Measurements from ENCODE around the gene KPTN. TPM values are rescaled to one million over a fixed set of nuclear protein-coding genes. Genes with fewer than 3 reads are reported as not detected.

KPTN gene
- total and polyA plus RNA-seq, 2 donors (not counting 1 experiment from before 2014, with no cell fraction given) = 8.1 to 11.4 TPM

DNA sequence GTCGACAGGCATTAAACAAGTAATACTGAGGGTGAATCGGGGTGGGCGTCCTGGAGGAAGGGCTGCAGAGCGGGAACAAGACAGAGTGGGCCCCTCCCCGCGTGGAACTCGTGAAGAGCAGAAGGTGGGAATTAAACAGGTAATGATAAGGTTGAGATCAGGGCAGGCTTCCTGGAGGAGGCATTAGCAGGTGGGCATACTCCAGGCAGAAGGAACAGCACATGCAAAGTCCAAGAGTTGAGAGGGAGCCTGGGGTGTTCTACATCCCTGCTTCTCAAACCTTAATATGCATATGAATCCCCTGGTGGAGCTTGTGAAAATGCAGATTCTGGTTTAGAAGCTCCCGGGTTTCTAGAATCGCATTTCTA lies 35.7 kb downstream of the KPTN start:
- Histone ChIP-seq H3K4me2 (replicated peaks; ENCODE audit: low read depth, low read length, poor library complexity, severe bottlenecking) (no peak overlapping the region), H4K20me1 (ENCODE audit: control insufficient read depth, insufficient read depth, low read length, poor library complexity, severe bottlenecking) (no peaks in the 10 kb centered on the region), H3K9ac (ENCODE audit: low read length) (no peak overlapping the region), H3K4me1 (ENCODE audit: control insufficient read depth in 2 of 2, insufficient read depth in 2 of 2, low read length in 2 of 2) (peaks cover 32 to 40% of the 10 kb centered on the region in 2 donors), H3K27me3 (replicated peaks in 1 of 4; ENCODE audit: control extremely low read depth in 1 of 4, control insufficient read depth in 3 of 4, insufficient read depth in 4 of 4, low read length in 3 of 4) (peaks cover 0 to 67% (median 38%) of the 10 kb centered on the region in 4 experiments), H2AFZ (ENCODE audit: insufficient read depth, low read depth, low read length, poor library complexity, severe bottlenecking) (no peak overlapping the region), H3K9me3 (ENCODE audit: control extremely low read depth in 1 of 3, control insufficient read depth in 2 of 3, insufficient read depth in 1 of 3, low read length in 2 of 3) (peaks cover 0 to 42% (median 6%) of the 10 kb centered on the region in 3 donors), H3K27ac (ENCODE audit: low read length in 2 of 2) (no peak overlapping the region), H3K4me3 (ENCODE audit: control extremely low read depth in 1 of 5, extremely low read depth in 1 of 5, insufficient read depth in 1 of 5, low read depth in 2 of 5, low read length in 4 of 5) (no peak overlapping the region), H3K79me2 (ENCODE audit: control insufficient read depth, insufficient read depth, low read length) (no peaks in the 10 kb centered on the region), H3K36me3 (replicated peaks in 1 of 2; ENCODE audit: control extremely low read depth in 1 of 2, control insufficient read depth in 1 of 2, extremely low read depth in 1 of 2, insufficient read depth in 2 of 2, low read length in 1 of 2) (no peaks in the 10 kb centered on the region)
- H3K27me3 Mint-ChIP-seq = peaks cover 70% of the 10 kb centered on the region
- intact Hi-C loops (cut with micrococcal nuclease) = no loop called here
- H3K4me1 Mint-ChIP-seq = peaks cover 28% of the 10 kb centered on the region
- ChIA-PET POLR2A (no interaction called here), CTCF (interaction anchor here (2.2 kb wide), 1 partner anchor 11 kb away, joined by 9 read pairs; no protein-coding TSS in a partner anchor)
- no peak for DNase-seq
- H3K9me3 Mint-ChIP-seq (ENCODE audit: insufficient read depth) = no peaks in the 10 kb centered on the region
- peak overlapping the region; percentile 8 for H3K27ac Mint-ChIP-seq
- H3K4me3 Mint-ChIP-seq = no peak overlapping the region
- ATAC-seq (ENCODE audit: low read depth) = no peak
- WGBS (ENCODE audit: insufficient coverage) = 36% methylated on average over 7 of the region's 9 CpGs
- TF ChIP-seq EZH2 (IDR thresholded peaks at IDR 0.05; ENCODE audit: borderline replicate concordance, insufficient read depth, low read depth, low read length, poor library complexity, severe bottlenecking) = no peak
- TF ChIP-seq CTCF (IDR thresholded peaks at IDR 0.05) = no peak

GRCh38 chr19:47447470-47448359 lies 36.3 kb downstream of the KPTN start:
- Histone ChIP-seq H3K4me2 (replicated peaks; ENCODE audit: low read depth, low read length, poor library complexity, severe bottlenecking) (peak overlapping the region; percentile 84), H3K9ac (ENCODE audit: low read length) (no peak overlapping the region), H3K27me3 (replicated peaks in 1 of 4; ENCODE audit: control extremely low read depth in 1 of 4, control insufficient read depth in 3 of 4, insufficient read depth in 4 of 4, low read length in 3 of 4) (peaks cover 0 to 70% (median 43%) of the 10 kb centered on the region in 4 experiments), H3K27ac (ENCODE audit: low read length in 2 of 2) (no peak overlapping the region), H2AFZ (ENCODE audit: insufficient read depth, low read depth, low read length, poor library complexity, severe bottlenecking) (peak overlapping the region; percentile 19), H3K4me1 (ENCODE audit: control insufficient read depth in 2 of 2, insufficient read depth in 2 of 2, low read length in 2 of 2) (peaks cover 32 to 42% of the 10 kb centered on the region in 2 donors), H3K36me3 (replicated peaks in 1 of 2; ENCODE audit: control extremely low read depth in 1 of 2, control insufficient read depth in 1 of 2, extremely low read depth in 1 of 2, insufficient read depth in 2 of 2, low read length in 1 of 2) (no peaks in the 10 kb centered on the region), H3K9me3 (ENCODE audit: control extremely low read depth in 1 of 3, control insufficient read depth in 2 of 3, insufficient read depth in 1 of 3, low read length in 2 of 3) (peaks cover 0 to 44% (median 6%) of the 10 kb centered on the region in 3 donors), H4K20me1 (ENCODE audit: control insufficient read depth, insufficient read depth, low read length, poor library complexity, severe bottlenecking) (no peaks in the 10 kb centered on the region), H3K4me3 (ENCODE audit: control extremely low read depth in 1 of 5, extremely low read depth in 1 of 5, insufficient read depth in 1 of 5, low read depth in 2 of 5, low read length in 4 of 5) (peak overlapping the region in 1 of 5 experiments; percentile 9), H3K79me2 (ENCODE audit: control insufficient read depth, insufficient read depth, low read length) (no peaks in the 10 kb centered on the region)
- ChIA-PET POLR2A (no interaction called here), CTCF (interaction anchor here (2.2 kb wide), 1 partner anchor 11 kb away, joined by 9 read pairs; no protein-coding TSS in a partner anchor)
- no peaks in the 10 kb centered on the region for H3K9me3 Mint-ChIP-seq (ENCODE audit: insufficient read depth)
- peak overlapping the region; percentile 45 for H3K4me3 Mint-ChIP-seq
- intact Hi-C loops (cut with micrococcal nuclease) = no loop called here
- no peak for TF ChIP-seq EZH2 (IDR thresholded peaks at IDR 0.05; ENCODE audit: borderline replicate concordance, insufficient read depth, low read depth, low read length, poor library complexity, severe bottlenecking)
- no peak for TF ChIP-seq CTCF (IDR thresholded peaks at IDR 0.05)
- WGBS (ENCODE audit: insufficient coverage) = 16% methylated on average over 94 of the region's 95 CpGs
- DNase-seq (peak; percentile 54), ATAC-seq (ENCODE audit: low read depth) (no peak)
- H3K27ac Mint-ChIP-seq = no peak overlapping the region
- H3K27me3 Mint-ChIP-seq = peaks cover 77% of the 10 kb centered on the region
- H3K4me1 Mint-ChIP-seq = peaks cover 28% of the 10 kb centered on the region
